Parathyroid adenoma (tissue), 2 donors: ENCODE results near the gene TANC1.
"Not testable (repeated sequence)": the region's sequence is repeated elsewhere in the genome, so short reads cannot be mapped to it uniquely, and the experiment has no call there.

ENCODE experiments used
- H2AFZ ChIP-seq: fragments of 300-600 bp; sonication (generic); one replicate; pipeline ENCODE4 v1.7.0; 2017; ENCODE audit warnings: antibody characterized with exemption, mild to moderate bottlenecking
- H3K27ac ChIP-seq: fragments of 300-600 bp; sonication (generic); one replicate; pipeline ENCODE4 v1.7.0; 2017
- H3K27me3 ChIP-seq: fragments of 300-600 bp; sonication (generic); one replicate; pipeline ENCODE4 v1.7.0; 2017; ENCODE audit warnings: low read length; ENCODE audit not compliant: control insufficient read depth, insufficient read depth
- H3K36me3 ChIP-seq: fragments of 300-600 bp; sonication (generic); one replicate; pipeline ENCODE4 v1.7.0; 2017; ENCODE audit warnings: low read length; ENCODE audit not compliant: control insufficient read depth, insufficient read depth
- H3K4me1 ChIP-seq: fragments of 300-600 bp; sonication (generic); one replicate; pipeline ENCODE4 v1.7.0; 2017; ENCODE audit warnings: control low read depth
- H3K4me2 ChIP-seq: fragments of 300-600 bp; sonication (generic); one replicate; pipeline ENCODE4 v1.7.0; 2017; ENCODE audit warnings: low read length
- H3K4me3 ChIP-seq: fragments of 300-600 bp; sonication (generic); one replicate; pipeline ENCODE4 v1.7.0; 2017; ENCODE audit warnings: low read depth, low read length
- H3K79me2 ChIP-seq: fragments of 300-600 bp; sonication (generic); one replicate; pipeline ENCODE4 v1.7.0; 2017; ENCODE audit warnings: control low read depth
- H3K9ac ChIP-seq: fragments of 300-600 bp; sonication (generic); one replicate; pipeline ENCODE4 v1.7.0; 2017; ENCODE audit warnings: mild to moderate bottlenecking
- H3K9me3 ChIP-seq: fragments of 300-600 bp; sonication (generic); one replicate; pipeline ENCODE4 v1.7.0; 2017; ENCODE audit warnings: low read length; ENCODE audit not compliant: control insufficient read depth
- CTCF ChIP-seq: fragments of 300-600 bp; sonication (generic); IDR thresholded peaks from one replicate; pipeline ENCODE4 v1.7.0; 2017; ENCODE audit warnings: antibody characterized with exemption, mild to moderate bottlenecking
- donor health status: primary hyperparathyroidism.

The TANC1 gene

GRCh38 chr2:159032580-159032979 lies 64.1 kb downstream of the TANC1 start:
- H3K27ac ChIP-seq, result no peak overlapping the region
- H3K4me2 ChIP-seq, result no peak overlapping the region
- no peak overlapping the region for H3K4me3 ChIP-seq
- no peaks in the 10 kb centered on the region for H3K79me2 ChIP-seq
- no peaks in the 10 kb centered on the region for H3K27me3 ChIP-seq
- peaks cover 4% of the 10 kb centered on the region for H3K4me1 ChIP-seq
- H3K9me3 ChIP-seq, result no peaks in the 10 kb centered on the region
- H3K9ac ChIP-seq, result no peak overlapping the region
- no peak overlapping the region for H2AFZ ChIP-seq
- no peaks in the 10 kb centered on the region for H3K36me3 ChIP-seq
- no peak for TF ChIP-seq CTCF

DNA sequence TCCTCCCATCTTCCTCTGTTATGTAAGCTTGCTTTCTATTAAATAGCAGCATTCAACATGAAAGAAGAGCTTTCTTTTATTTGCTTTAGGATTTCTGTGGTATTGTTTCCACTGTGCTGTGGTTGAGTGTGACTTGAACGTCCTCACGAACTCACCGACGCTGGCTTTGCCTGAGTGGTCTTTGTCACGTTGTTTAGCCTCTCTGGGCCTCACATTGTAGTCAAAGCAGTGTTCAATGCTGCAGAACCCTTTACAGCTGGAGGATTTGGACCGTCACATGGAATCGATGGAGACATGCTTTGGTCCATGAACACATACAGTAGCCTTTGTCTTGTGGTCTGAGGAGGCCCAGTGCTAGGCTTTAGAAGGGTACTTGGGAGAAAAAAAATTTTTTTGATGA lies 66.3 kb downstream of the TANC1 start:
- H3K4me3 ChIP-seq, result no peak overlapping the region
- TF ChIP-seq CTCF, result no peak
- no peaks in the 10 kb centered on the region for H3K9me3 ChIP-seq
- no peak overlapping the region for H3K27ac ChIP-seq
- H3K27me3 ChIP-seq, result no peaks in the 10 kb centered on the region
- H3K4me1 ChIP-seq, result peaks cover 4% of the 10 kb centered on the region
- no peak overlapping the region for H3K4me2 ChIP-seq
- no peak overlapping the region for H2AFZ ChIP-seq
- H3K79me2 ChIP-seq, result no peaks in the 10 kb centered on the region
- no peak overlapping the region for H3K9ac ChIP-seq
- H3K36me3 ChIP-seq, result no peaks in the 10 kb centered on the region

DNA sequence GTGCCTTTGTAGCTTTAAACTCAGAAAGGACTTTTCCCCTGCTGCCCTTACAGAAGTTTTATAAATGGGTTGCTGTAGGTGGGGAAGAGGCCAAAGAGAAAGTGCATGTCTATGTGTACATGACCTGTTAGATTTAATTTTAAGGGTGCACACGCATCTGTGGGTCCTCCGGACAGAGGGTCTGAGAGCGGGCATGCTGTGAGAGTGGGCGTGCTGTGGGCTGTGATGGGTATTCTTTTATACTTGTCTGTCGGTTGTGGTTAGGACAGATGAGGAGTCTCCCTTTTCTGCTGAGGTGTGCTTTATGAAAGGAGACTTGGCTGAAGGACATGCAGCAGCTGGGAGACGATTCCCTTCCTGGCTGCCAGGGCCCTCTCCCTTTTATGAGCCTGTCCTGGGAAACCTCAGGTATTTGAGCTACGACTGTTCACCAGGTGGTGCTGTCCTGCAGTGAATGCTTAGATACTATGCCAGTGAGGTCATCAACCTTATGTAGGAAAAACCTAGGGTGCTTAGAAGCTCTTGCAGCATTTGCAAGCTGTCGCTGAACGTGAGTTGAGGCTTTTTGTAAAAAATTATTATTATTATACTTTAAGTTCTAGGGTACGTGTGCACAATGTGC lies 67.5 kb downstream of the TANC1 start:
- peak; percentile 40 for TF ChIP-seq CTCF
- Histone ChIP-seq H3K9me3 (no peaks in the 10 kb centered on the region), H3K4me2 (no peak overlapping the region), H3K79me2 (no peaks in the 10 kb centered on the region), H3K9ac (no peak overlapping the region), H3K4me3 (no peak overlapping the region), H2AFZ (no peak overlapping the region), H3K4me1 (peaks cover under 1% of the 10 kb centered on the region), H3K36me3 (no peaks in the 10 kb centered on the region), H3K27me3 (no peaks in the 10 kb centered on the region), H3K27ac (no peak overlapping the region)

DNA sequence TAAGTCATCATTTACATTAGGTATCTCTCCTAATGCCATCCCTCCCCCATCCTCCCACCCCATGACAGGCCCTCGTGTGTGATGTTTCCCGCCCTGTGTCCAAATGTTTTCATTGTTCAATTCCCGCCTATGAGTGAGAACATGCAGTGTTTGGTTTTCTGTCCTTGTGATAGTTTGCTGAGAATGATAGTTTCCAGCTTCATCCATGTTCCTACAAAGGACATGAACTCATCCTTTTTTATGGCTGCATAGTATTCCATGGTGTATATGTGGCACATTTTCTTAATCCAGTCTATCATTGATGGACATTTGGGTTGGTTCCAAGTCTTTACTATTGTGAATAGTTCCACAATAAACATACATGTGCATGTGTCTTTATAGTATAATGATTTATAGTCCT lies 68.0 kb downstream of the TANC1 start:
- not testable (repeated sequence) for H3K4me2 ChIP-seq, H3K9me3 ChIP-seq, H3K79me2 ChIP-seq, H3K4me3 ChIP-seq, H3K4me1 ChIP-seq, H3K36me3 ChIP-seq, H3K27ac ChIP-seq, H3K9ac ChIP-seq, H3K27me3 ChIP-seq, H2AFZ ChIP-seq

GRCh38 chr2:159041328-159041727 lies 72.9 kb downstream of the TANC1 start:
- H3K27ac ChIP-seq, result not testable (repeated sequence)

More at GRCh38 chr2:159041328-159041727, 72.9 kb downstream of the TANC1 start:
- not testable (repeated sequence) for H3K4me2 ChIP-seq, H3K9ac ChIP-seq, H3K27me3 ChIP-seq, H2AFZ ChIP-seq, H3K36me3 ChIP-seq, H3K4me3 ChIP-seq, H3K9me3 ChIP-seq, H3K79me2 ChIP-seq, H3K4me1 ChIP-seq
